ENCODE data around the gene MECR.
"Not testable (repeated sequence)": the region's sequence is repeated elsewhere in the genome, so short reads cannot be mapped to it uniquely, and the experiment has no call there.

Gene MECR

GRCh38 chr1:29237129-29237821 is 6.5 kb upstream of the MECR start:
- peak overlapping the region; percentile 66 to 71 for H3K4me3 ChIP-seq (replicated peaks in 1 of 2; ENCODE audit: low read depth in 2 of 2, low read length in 2 of 2)
- DNase-seq (ENCODE audit: low read depth in 2 of 2), result peak; percentile 47 to 73

GRCh38 chr1:29236712-29237128 is 6.0 kb upstream of the MECR start:
- H3K4me3 ChIP-seq (replicated peaks in 1 of 2; ENCODE audit: low read depth in 2 of 2, low read length in 2 of 2), result peak overlapping the region; percentile 66 to 71
- DNase-seq (ENCODE audit: low read depth in 2 of 2), result peak; percentile 30 to 33
- TF ChIP-seq CTCF (IDR thresholded peaks at IDR 0.05; ENCODE audit: low read depth, low read length), result no peak

More at GRCh38 chr1:29237129-29237821, 6.5 kb upstream of the MECR start:
- no peak for TF ChIP-seq CTCF (IDR thresholded peaks at IDR 0.05; ENCODE audit: low read depth, low read length)

GRCh38 chr1:29235955-29236711 is 5.4 kb upstream of the MECR start, which contains the start of gene PTPRU:
Gene PTPRU, plus strand, starts transcription at chr1:29236522. Its CDS starts 123 bp downstream, at chr1:29236645.
- TF ChIP-seq CTCF (IDR thresholded peaks at IDR 0.05; ENCODE audit: low read depth, low read length), result no peak
- peak within 1 kb of the TSS; percentile 66 to 71 for H3K4me3 ChIP-seq (replicated peaks in 1 of 2; ENCODE audit: low read depth in 2 of 2, low read length in 2 of 2)
- peak; percentile 58 to 78 for DNase-seq (ENCODE audit: low read depth in 2 of 2)

- not testable (repeated sequence) for H3K4me3 ChIP-seq (replicated peaks in 1 of 2; ENCODE audit: low read depth in 2 of 2, low read length in 2 of 2); DNase-seq (ENCODE audit: low read depth in 2 of 2)
Measured at GRCh38 chr1:29234881-29235280, 4.1 kb upstream of the MECR start.

GRCh38 chr1:29234471-29234870 is 3.7 kb upstream of the MECR start:
- no peak for TF ChIP-seq CTCF (IDR thresholded peaks at IDR 0.05; ENCODE audit: low read depth, low read length)
- DNase-seq (ENCODE audit: low read depth in 2 of 2), result no peak

GRCh38 chr1:29233693-29234092 is 3.0 kb upstream of the MECR start:
- no peak overlapping the region for H3K4me3 ChIP-seq (replicated peaks in 1 of 2; ENCODE audit: low read depth in 2 of 2, low read length in 2 of 2)
- no peak for TF ChIP-seq CTCF (IDR thresholded peaks at IDR 0.05; ENCODE audit: low read depth, low read length)
- DNase-seq (ENCODE audit: low read depth in 2 of 2), result no peak

More at GRCh38 chr1:29234471-29234870, 3.7 kb upstream of the MECR start:
- no peak overlapping the region for H3K4me3 ChIP-seq (replicated peaks in 1 of 2; ENCODE audit: low read depth in 2 of 2, low read length in 2 of 2)

GRCh38 chr1:29232387-29232786 is 1.7 kb upstream of the MECR start:
- no peak overlapping the region for H3K4me3 ChIP-seq (replicated peaks in 1 of 2; ENCODE audit: low read depth in 2 of 2, low read length in 2 of 2)
- no peak for TF ChIP-seq CTCF (IDR thresholded peaks at IDR 0.05; ENCODE audit: low read depth, low read length)
- no peak for DNase-seq (ENCODE audit: low read depth in 2 of 2)

All from cardiac fibroblast (primary cell).